ENCODE results near the gene PITPNB. TPM values are rescaled to one million over a fixed set of nuclear protein-coding genes. Genes with fewer than 3 reads are reported as not detected.

PITPNB gene
- total RNA-seq, 1 donor from 2014 or later = 51.3 TPM

DNA sequence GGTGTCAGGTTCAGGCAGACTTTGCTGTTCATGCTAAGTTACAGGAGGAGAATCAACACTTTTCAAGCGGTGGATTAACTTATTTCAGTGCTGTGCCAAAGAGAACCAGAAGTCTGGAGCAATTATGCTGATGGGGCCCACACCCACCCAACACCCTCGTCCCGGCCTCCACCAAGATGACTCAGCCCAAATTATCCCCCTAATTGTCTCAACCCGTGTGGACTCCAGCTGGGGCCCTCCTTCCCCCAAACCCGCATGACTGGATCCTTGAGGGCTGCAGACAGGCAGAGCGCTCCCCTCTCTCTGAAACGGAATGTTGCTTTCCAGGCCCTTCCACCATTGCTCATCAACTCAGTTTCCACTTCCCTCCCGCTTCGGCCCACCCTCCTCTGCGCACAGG lies 82.9 kb downstream of the PITPNB start:
- DNase-seq (ENCODE audit: extremely low spot score in 2 of 2) = no peak
- Histone ChIP-seq H3K9me3 (no peaks in the 10 kb centered on the region), H3K4me1 (no peaks in the 10 kb centered on the region), H3K36me3 (no peaks in the 10 kb centered on the region), H3K27me3 (no peaks in the 10 kb centered on the region), H3K27ac (no peak overlapping the region), H3K4me3 (no peak overlapping the region)
- TF ChIP-seq, protein P1, sequence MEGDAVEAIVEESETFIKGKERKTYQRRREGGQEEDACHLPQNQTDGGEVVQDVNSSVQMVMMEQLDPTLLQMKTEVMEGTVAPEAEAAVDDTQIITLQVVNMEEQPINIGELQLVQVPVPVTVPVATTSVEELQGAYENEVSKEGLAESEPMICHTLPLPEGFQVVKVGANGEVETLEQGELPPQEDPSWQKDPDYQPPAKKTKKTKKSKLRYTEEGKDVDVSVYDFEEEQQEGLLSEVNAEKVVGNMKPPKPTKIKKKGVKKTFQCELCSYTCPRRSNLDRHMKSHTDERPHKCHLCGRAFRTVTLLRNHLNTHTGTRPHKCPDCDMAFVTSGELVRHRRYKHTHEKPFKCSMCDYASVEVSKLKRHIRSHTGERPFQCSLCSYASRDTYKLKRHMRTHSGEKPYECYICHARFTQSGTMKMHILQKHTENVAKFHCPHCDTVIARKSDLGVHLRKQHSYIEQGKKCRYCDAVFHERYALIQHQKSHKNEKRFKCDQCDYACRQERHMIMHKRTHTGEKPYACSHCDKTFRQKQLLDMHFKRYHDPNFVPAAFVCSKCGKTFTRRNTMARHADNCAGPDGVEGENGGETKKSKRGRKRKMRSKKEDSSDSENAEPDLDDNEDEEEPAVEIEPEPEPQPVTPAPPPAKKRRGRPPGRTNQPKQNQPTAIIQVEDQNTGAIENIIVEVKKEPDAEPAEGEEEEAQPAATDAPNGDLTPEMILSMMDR (IDR thresholded peaks at IDR 0.05) = no peak
- TF ChIP-seq POLR2A (IDR thresholded peaks at IDR 0.05) (no peak), POLR2AphosphoS5 (IDR thresholded peaks at IDR 0.05; ENCODE audit: insufficient read depth in 1 of 2, low read depth in 1 of 2) (no peak)
- intact Hi-C loops (cut with DNase I) = no loop called here

DNA sequence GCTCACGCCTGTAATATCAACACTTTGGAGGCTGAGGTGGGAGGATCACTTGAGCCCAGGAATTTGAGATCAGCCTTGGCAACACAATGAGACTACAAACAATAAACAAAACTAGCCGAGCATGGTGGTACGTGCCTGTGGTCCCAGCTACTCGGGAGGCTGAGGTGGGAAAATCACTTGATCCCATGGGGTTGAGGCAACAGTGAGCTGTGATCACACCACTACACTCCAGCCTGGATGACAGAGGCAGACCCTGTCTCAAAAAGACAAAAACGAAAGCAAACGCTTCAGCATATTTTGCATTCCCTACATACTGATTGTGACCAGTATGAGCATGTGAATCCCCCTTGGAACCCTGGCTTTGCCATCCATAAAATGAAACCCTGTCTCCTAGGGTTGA lies 83.6 kb downstream of the PITPNB start:
- no peak overlapping the region for H3K27ac ChIP-seq
- no peaks in the 10 kb centered on the region for H3K36me3 ChIP-seq
- intact Hi-C loops (cut with DNase I) = no loop called here
- no peak overlapping the region for H3K4me3 ChIP-seq
- no peaks in the 10 kb centered on the region for H3K27me3 ChIP-seq
- no peak for TF ChIP-seq POLR2AphosphoS5 (IDR thresholded peaks at IDR 0.05; ENCODE audit: insufficient read depth in 1 of 2, low read depth in 1 of 2)
- TF ChIP-seq, protein P1 (IDR thresholded peaks at IDR 0.05) = no peak
- TF ChIP-seq POLR2A (IDR thresholded peaks at IDR 0.05) = no peak
- no peaks in the 10 kb centered on the region for H3K9me3 ChIP-seq
- DNase-seq (ENCODE audit: extremely low spot score in 2 of 2) = no peak
- no peaks in the 10 kb centered on the region for H3K4me1 ChIP-seq

DNA sequence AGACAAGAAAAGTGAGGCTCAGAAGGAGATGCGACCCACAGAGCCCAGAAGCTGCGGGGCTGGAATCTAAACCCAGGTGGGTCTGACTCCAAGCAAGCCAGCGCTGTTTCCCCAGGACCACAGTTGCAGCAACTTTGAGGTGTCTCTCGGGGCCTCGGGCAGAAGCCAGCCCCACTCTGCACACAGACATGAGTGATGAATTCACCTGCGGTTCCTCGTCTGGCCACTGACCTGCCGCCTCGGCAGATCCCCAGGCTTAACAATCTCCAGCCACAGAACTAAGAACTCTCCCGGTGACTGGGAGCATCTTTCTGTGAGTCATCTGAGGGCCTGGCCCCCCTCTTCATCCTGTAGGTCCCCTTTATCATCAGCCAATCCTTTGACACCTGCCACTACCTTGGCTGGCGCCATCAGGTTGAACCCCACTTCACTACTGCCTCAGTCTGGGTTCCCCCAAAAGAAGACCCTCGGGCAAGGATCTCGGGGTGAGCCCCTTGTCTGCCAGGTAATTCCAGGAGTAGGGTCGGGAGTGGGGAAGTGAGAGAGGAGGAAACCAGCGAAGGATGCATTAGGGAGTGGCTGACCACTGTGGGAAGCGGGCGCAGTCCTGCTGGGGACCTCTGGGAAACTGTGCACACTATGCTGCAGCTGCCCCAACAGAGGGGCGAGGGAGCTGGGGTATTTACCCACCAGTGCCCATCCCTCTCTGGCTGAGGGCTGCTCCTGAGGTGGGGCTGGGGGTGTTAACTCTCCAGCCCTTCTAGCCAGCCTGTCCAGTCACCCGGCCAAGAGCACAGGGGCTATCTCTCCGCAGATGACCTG lies 84.5 kb downstream of the PITPNB start:
- Histone ChIP-seq H3K27me3 (no peaks in the 10 kb centered on the region), H3K9me3 (no peaks in the 10 kb centered on the region), H3K4me1 (no peaks in the 10 kb centered on the region), H3K4me3 (no peak overlapping the region), H3K27ac (no peak overlapping the region), H3K36me3 (no peaks in the 10 kb centered on the region)
- TF ChIP-seq POLR2AphosphoS5 (IDR thresholded peaks at IDR 0.05; ENCODE audit: insufficient read depth in 1 of 2, low read depth in 1 of 2) = no peak
- TF ChIP-seq POLR2A (IDR thresholded peaks at IDR 0.05) = no peak
- TF ChIP-seq, protein P1 (IDR thresholded peaks at IDR 0.05) = no peak
- DNase-seq (ENCODE audit: extremely low spot score in 2 of 2) = no peak
- intact Hi-C loops (cut with DNase I) = no loop called here

DNA sequence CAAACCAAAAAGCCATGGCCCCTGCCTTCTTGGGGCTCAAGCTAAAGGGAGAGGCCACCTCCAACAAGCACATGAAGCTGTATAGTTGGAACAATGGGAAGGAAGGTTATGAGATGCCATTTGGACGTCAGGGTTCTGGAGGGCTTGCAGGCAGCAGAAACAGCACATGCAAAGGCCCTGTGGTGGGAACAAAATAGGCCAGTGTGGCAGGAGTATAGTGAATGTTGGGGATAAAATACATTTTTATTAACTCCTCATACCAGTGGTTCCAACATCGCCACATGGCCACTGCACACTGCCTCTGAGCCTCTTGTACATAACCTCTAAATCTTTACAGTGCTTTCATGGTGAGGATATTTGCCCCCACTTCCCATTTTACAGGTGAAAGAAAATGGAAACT lies 85.3 kb downstream of the PITPNB start:
- Histone ChIP-seq H3K27ac (no peak overlapping the region), H3K27me3 (no peaks in the 10 kb centered on the region), H3K9me3 (no peaks in the 10 kb centered on the region), H3K4me1 (no peaks in the 10 kb centered on the region), H3K36me3 (no peaks in the 10 kb centered on the region), H3K4me3 (no peak overlapping the region)
- TF ChIP-seq, protein P1 (IDR thresholded peaks at IDR 0.05) = no peak
- TF ChIP-seq POLR2A (IDR thresholded peaks at IDR 0.05) = no peak
- TF ChIP-seq POLR2AphosphoS5 (IDR thresholded peaks at IDR 0.05; ENCODE audit: insufficient read depth in 1 of 2, low read depth in 1 of 2) = no peak
- intact Hi-C loops (cut with DNase I) = no loop called here
- DNase-seq (ENCODE audit: extremely low spot score in 2 of 2) = no peak

DNA sequence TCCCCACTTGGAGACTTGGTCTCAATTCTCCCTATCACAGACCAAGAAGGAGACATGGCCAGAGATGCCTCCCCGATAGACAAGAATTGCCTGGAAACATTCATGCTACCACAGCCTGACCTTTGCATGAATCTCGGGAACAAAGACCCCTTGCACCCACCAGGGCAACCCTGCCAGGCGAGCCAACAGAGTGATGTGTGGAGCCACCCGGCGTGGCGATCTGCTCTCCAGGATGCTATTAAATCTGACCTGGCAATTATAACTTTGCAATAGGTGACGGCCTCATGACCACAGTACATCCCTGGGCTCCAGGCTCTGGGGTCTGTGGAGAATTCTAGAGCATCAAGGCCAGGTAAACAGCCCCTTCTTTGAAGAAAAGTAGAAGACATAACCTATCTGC lies 86.5 kb downstream of the PITPNB start:
- no peaks in the 10 kb centered on the region for H3K27me3 ChIP-seq
- no peaks in the 10 kb centered on the region for H3K36me3 ChIP-seq
- H3K9me3 ChIP-seq = no peaks in the 10 kb centered on the region
- intact Hi-C loops (cut with DNase I) = no loop called here
- H3K27ac ChIP-seq = no peak overlapping the region
- H3K4me1 ChIP-seq = no peaks in the 10 kb centered on the region
- TF ChIP-seq, protein P1 (IDR thresholded peaks at IDR 0.05) = no peak
- no peak for TF ChIP-seq POLR2A (IDR thresholded peaks at IDR 0.05)
- no peak for TF ChIP-seq POLR2AphosphoS5 (IDR thresholded peaks at IDR 0.05; ENCODE audit: insufficient read depth in 1 of 2, low read depth in 1 of 2)
- no peak for DNase-seq (ENCODE audit: extremely low spot score in 2 of 2)
- H3K4me3 ChIP-seq = no peak overlapping the region
